ENCODE results near the gene TAS1R3.

The TAS1R3 gene

DNA sequence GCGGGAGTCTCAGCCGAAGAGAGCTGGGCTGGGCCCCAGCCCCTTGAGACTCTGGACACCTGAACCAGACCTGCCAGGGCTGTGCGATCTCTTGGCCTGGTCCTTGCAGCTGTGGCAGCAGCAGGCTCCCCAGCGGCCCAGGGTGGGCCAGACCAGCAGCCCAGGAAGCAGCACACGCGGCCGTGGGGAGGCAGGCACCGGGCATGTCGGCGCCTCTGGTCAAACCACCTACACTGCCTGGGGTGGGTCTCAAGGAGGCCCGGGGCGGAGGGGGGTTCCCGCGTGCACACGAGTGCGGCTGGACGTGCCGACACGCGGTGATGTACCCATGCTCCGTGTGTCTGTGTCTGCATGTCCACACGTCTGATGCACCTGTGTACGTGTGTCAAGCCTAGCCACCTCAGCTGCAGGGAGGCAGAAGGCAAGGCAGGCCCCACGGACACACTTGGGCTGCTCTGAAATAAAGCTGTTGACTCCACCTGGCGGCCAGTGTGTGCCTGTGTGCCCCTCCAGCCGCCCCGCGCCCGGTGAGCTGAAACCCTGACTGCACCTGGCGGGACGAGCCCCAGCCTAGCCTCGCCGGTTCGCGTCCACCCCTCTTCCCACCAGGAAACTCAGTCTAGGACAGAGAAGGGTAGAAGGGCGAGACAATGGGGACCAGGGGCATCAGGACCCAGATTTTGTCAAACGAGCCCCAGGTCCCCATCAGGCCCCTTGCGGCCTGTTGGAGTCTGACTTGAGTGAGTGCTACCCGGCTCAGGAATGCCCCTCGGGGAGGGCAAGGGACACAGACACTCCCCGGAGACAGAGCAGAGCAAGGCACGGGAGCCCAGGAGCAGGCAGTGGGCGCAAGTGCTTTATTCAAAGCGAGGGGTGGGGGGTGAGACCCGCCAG lies 39.3 kb upstream of the TAS1R3 start:
- peaks cover 2% of the 10 kb centered on the region for H3K27me3 Mint-ChIP-seq
- peak overlapping the region; percentile 41 for H3K27ac Mint-ChIP-seq
- ATAC-seq (ENCODE audit: low read depth) = peak; percentile 95
- peaks cover 11% of the 10 kb centered on the region for H3K4me1 Mint-ChIP-seq
- peak; percentile 70 to 73 for DNase-seq (ENCODE audit: low spot score in 2 of 2)
- H3K9me3 Mint-ChIP-seq = no peaks in the 10 kb centered on the region
- no peak overlapping the region for H3K4me3 Mint-ChIP-seq
- peaks cover 1% of the 10 kb centered on the region for H3K36me3 Mint-ChIP-seq

DNA sequence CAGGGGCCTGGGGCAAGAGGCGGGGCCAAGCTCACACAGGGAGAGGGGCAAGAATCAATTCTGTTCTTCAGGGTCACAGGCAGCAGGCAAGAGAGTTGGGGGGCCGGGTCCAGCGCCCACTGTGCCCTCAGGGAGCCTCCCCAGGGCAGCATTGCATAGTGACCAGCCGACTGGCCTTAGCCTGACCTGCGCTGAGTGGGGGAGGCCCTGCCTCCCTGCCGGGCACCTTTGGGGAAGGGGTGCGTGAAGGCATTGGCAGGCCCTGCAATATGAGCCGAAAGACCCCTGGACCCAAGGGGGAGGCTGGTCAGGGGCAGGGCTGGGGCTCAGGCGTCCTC lies 38.7 kb upstream of the TAS1R3 start:
- DNase-seq (ENCODE audit: low spot score in 2 of 2) (no peak), ATAC-seq (ENCODE audit: low read depth) (no peak)
- H3K27me3 Mint-ChIP-seq = peaks cover 2% of the 10 kb centered on the region
- H3K9me3 Mint-ChIP-seq = no peaks in the 10 kb centered on the region
- H3K27ac Mint-ChIP-seq = no peak overlapping the region
- no peak overlapping the region for H3K4me3 Mint-ChIP-seq
- peaks cover 11% of the 10 kb centered on the region for H3K4me1 Mint-ChIP-seq
- H3K36me3 Mint-ChIP-seq = peaks cover 1% of the 10 kb centered on the region

DNA sequence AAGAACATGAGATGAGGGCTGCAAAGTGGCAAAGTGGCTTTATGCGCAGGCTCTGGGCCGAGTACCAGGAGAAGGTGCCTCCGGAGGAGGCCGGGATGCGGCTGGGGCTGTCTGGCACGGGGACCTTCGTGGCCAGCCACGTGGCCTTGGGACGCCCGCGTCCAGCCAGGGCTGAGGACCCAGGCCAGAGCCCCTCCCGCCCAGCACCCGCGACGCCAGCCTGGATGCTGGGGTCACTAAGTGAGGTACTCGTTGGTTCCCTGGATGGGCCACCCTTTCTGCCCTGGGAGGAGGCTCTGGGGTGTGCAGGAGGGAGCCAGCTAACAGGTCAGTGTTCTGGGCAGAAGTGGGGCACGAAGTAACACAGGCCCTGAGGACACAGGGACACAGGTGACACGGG lies 38.2 kb upstream of the TAS1R3 start:
- no peaks in the 10 kb centered on the region for H3K9me3 Mint-ChIP-seq

DNA sequence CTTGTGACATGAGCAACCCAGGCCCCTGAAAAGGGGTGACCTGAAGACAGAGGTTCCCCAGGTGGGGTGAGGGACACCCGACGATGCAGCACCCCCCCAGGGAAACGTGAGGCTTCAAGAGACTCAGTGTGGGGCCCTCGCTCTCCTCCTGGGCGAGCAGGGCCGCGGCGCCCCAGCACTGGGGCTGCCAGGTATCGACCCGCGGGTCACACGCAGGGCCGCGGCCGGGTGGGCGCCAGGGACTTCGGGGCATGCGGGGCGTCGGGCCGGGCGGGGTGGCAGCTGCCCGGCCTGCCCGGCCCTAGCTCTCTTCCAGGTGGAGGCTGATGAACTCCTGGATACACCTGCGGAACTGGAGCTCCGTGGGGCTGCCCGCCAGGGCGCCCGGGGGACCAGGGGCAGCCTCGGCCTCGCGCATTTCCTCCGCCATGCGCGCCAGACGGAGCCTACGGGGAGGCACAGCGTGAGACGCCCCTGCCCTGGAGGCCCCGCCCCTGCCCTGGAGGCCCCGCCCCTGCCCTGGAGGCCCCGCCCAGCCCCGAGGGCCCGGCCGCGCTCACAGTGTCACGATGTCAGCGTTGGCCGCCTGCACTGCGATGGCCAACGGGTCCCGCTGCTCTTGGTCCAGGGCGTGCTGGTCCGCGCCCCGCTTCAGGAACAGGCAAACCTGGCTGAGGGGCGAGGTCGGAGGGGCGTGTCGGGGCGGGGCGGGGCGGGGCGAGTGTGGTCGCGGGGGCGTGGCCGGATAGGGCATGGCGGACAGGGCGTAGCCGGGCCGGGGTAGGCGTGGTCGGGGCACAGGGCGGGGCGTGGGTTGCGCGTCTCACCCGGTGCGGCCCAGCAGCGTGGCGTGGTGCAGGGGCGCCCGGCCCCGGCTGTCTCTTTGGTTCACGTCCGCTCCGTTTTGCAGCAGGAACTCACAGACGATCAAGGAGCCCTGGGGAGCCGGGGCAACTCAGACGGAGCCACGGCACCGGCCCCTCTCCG lies 37.5 kb upstream of the TAS1R3 start:
- no peak for DNase-seq (ENCODE audit: low spot score in 2 of 2)
- no peak for ATAC-seq (ENCODE audit: low read depth)
- Mint-ChIP-seq H3K27me3 (peaks cover 2% of the 10 kb centered on the region), H3K36me3 (peaks cover 1% of the 10 kb centered on the region), H3K4me3 (no peak overlapping the region), H3K27ac (no peak overlapping the region), H3K9me3 (no peaks in the 10 kb centered on the region), H3K4me1 (peaks cover 11% of the 10 kb centered on the region)

More for the DNA sequence above, 38.2 kb upstream of the TAS1R3 start:
- Mint-ChIP-seq H3K36me3 (peaks cover 1% of the 10 kb centered on the region), H3K4me1 (peaks cover 11% of the 10 kb centered on the region), H3K27me3 (peaks cover 2% of the 10 kb centered on the region), H3K4me3 (no peak overlapping the region), H3K27ac (no peak overlapping the region)
- ATAC-seq (ENCODE audit: low read depth) = no peak
- DNase-seq (ENCODE audit: low spot score in 2 of 2) = no peak

DNA sequence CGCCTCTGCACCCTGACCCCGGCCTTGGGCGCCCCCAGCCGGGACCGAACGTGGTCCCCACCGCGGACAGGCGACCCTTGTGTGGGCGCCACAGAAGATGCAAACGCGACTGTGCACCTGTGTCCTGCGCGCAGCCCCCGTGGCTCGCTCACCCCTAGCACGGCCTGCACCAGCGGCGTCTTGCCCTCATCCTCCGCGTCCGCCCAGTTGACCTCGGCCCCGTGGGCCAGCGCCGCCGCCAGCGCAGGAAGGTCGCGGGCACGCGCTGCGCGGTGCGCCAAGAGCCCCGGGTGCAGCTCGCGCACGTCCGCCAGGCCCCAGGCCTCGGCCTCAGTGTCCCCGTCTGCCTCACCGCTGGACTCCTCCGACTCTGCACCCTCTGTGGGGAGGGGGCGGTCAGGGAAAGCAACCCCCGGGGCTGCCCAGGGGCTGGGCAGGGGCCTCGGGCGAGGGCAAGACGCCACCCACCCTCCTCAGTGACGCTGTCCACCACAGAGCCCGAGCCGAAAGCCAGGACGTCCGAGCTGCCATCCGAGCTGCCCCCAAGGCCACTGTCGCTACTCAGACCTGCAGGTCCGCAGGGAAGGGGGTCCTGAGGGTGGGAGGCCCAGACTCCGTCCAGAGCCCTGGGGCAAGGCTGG lies 36.7 kb upstream of the TAS1R3 start:
- no peak overlapping the region for H3K4me3 Mint-ChIP-seq
- no peak for ATAC-seq (ENCODE audit: low read depth)
- peaks cover 2% of the 10 kb centered on the region for H3K27me3 Mint-ChIP-seq

DNA sequence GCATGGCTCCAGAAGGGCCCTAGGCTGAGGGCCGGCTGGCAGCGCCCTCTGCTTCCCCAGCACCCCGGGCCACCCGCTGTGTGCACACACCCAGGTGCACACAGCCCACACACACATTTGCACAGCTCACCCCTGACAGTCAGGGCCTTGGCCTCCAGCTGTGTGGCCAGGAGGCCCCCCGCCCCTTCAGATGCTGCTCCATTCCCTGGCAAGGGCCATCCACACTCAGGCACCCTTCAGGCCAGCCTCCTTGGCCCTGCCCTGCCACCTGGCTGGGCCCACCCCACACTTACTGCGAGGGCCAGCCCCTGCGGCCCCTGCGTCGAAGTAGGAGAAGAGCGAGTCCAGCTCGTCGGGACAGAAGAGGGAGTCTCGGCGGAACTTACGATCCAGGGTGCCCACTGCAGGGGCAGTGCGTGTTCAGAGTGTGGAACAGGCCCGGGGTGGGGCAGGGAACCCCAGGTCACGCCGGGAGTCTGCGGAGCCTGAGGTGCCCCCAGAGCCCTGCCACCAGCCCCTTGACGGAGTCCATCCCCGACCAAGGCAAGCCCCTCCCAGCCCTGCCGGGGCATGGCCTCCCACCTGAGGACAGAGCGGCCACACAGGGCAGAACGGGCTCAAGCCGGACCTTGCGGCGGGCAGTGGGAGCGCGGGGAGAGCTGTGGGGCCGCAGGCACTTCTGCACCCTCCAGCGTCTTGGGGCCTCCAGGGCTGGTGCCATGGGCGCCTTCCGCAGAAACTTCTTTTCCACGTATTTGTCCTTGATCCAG lies 35.7 kb upstream of the TAS1R3 start:
- DNase-seq (ENCODE audit: low spot score in 2 of 2) = no peak
- H3K27ac Mint-ChIP-seq = no peak overlapping the region
- ATAC-seq (ENCODE audit: low read depth) = no peak
- H3K9me3 Mint-ChIP-seq = no peaks in the 10 kb centered on the region
- H3K27me3 Mint-ChIP-seq = no peaks in the 10 kb centered on the region
- no peak overlapping the region for H3K4me3 Mint-ChIP-seq
- H3K36me3 Mint-ChIP-seq = peaks cover 1% of the 10 kb centered on the region
- peaks cover 8% of the 10 kb centered on the region for H3K4me1 Mint-ChIP-seq

More for the DNA sequence above, 36.7 kb upstream of the TAS1R3 start:
- H3K4me1 Mint-ChIP-seq = peaks cover 11% of the 10 kb centered on the region
- H3K9me3 Mint-ChIP-seq = no peaks in the 10 kb centered on the region
- peaks cover 1% of the 10 kb centered on the region for H3K36me3 Mint-ChIP-seq
- DNase-seq (ENCODE audit: low spot score in 2 of 2) = no peak
- H3K27ac Mint-ChIP-seq = no peak overlapping the region

DNA sequence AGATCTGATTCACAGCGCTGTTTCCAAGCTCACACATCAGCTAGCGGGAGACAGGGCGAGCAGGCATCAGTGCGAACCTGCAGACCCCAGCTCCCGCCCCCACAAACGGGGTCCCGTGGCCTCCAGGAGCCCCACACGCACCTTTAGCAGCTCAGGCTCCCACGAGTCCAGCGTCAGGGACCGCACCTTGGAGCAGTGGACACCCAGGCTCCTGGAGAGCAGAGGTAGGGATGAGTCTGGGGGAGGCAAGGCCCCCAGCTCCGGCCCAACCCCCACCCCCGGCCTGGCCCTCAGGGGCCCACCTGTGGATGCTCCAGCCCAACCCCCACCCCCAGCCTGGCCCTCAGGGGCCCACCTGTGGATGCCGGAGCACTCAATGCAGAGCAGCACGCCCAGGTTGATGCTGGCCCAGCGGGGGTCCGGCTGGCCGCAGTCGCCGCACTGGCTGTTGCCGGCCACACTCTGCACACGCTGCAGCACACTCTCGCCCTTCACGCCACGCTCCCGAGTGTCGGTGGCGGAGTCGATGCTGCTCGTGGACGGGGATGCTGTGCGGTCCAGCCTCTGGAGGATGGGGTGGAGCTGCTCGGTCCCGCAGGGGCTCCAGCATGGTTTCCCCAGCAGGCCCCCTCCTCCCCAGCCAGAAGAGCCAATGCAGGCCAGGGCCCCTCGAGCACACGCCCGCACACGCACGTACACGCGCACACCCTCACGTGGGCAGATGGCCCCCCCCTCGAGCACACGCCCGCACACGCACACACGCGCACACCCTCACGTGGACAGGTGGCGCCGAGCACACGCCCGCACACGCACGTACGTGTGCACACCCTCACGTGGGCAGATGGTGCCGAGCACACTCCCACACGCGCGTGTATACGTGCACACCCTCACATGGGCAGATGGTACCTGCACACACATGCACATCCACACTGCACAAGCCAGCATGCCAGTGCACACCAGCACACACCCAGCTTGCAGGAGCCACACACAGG lies 34.7 kb upstream of the TAS1R3 start:
- Mint-ChIP-seq H3K36me3 (peaks cover 1% of the 10 kb centered on the region), H3K27me3 (no peaks in the 10 kb centered on the region), H3K9me3 (no peaks in the 10 kb centered on the region), H3K4me1 (peaks cover 6% of the 10 kb centered on the region), H3K27ac (no peak overlapping the region), H3K4me3 (no peak overlapping the region)
- ATAC-seq (ENCODE audit: low read depth) (no peak), DNase-seq (ENCODE audit: low spot score in 2 of 2) (no peak)

DNA sequence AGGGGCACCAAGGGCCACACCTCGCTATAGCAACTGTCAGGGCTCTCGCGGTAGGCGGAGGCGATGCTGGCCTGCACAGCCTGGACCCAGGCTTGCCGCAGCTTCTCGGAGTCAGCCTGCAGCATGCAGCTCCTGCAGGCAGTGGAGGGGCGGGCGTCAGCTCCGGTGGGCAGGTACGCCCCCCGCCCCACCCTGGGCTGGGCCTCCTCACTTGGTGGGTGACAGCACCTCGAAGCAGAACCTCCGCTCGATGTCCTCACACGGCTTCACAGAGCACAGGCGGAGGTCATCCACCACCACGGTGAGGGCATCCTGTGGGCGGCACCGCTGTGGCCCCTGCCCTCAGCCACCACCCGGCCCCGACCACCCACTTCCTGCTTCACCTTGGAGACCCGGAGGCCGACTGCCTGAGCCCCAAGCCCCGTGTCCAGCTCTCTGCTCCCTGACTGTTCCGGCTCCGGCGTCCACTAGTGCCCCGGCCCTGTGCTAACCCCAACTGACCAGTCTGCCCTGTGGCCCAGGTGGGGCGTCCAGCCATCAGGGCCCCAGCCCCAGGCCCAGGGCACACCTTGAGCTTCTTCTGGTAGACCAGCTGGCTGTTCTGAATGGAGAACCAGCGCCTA lies 33.2 kb upstream of the TAS1R3 start:
- H3K27me3 Mint-ChIP-seq = no peaks in the 10 kb centered on the region
- H3K36me3 Mint-ChIP-seq = peaks cover 1% of the 10 kb centered on the region
- no peaks in the 10 kb centered on the region for H3K4me1 Mint-ChIP-seq
- H3K4me3 Mint-ChIP-seq = no peak overlapping the region
- no peak for ATAC-seq (ENCODE audit: low read depth)
- no peak for DNase-seq (ENCODE audit: low spot score in 2 of 2)
- H3K9me3 Mint-ChIP-seq = no peaks in the 10 kb centered on the region
- no peak overlapping the region for H3K27ac Mint-ChIP-seq

DNA sequence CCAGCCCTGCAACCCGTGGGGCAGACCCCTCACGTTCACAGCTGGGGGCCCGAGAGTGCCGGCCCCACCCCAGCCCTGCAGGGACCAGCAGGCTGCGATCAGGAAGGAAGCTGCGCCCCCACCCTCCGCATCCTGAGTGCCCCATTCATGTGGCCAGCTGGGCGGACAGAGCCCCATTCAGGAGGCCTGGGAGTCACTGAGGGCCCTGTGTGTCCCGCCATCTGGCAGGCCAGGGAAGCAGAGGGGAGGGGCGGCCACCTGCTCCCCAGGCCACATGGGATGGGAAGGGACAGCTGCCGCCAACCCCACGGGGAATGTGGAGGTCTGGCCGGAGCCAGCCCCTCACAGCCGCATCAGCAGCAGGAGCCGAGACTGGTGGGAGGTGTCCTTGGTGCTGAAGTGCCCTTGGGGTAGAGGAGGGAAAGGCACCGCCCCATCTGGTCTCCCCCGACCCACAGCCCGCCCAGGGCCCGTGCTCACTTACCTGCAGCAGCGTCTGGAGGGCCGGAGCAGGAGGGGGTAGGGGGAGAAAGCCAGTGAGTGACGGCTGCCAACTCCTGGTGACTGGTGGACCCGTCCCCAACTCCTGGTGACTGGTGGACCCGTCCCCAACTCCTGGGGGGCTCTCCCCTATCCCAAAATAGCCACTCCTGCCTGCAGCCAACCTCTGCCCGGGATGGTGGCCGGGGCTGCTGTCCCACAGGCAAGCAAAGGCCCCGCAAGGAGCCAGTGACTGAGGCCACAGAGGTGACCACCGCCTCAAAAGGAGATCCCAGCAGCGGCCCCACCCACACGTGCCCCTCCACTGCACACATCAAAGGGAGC lies 32.0 kb upstream of the TAS1R3 start:
- no peaks in the 10 kb centered on the region for H3K27me3 Mint-ChIP-seq
- no peaks in the 10 kb centered on the region for H3K36me3 Mint-ChIP-seq
- H3K4me1 Mint-ChIP-seq = no peaks in the 10 kb centered on the region
- no peak overlapping the region for H3K27ac Mint-ChIP-seq
- H3K4me3 Mint-ChIP-seq = no peak overlapping the region
- H3K9me3 Mint-ChIP-seq = no peaks in the 10 kb centered on the region
- no peak for ATAC-seq (ENCODE audit: low read depth)
- DNase-seq (ENCODE audit: low spot score in 2 of 2) = no peak

DNA sequence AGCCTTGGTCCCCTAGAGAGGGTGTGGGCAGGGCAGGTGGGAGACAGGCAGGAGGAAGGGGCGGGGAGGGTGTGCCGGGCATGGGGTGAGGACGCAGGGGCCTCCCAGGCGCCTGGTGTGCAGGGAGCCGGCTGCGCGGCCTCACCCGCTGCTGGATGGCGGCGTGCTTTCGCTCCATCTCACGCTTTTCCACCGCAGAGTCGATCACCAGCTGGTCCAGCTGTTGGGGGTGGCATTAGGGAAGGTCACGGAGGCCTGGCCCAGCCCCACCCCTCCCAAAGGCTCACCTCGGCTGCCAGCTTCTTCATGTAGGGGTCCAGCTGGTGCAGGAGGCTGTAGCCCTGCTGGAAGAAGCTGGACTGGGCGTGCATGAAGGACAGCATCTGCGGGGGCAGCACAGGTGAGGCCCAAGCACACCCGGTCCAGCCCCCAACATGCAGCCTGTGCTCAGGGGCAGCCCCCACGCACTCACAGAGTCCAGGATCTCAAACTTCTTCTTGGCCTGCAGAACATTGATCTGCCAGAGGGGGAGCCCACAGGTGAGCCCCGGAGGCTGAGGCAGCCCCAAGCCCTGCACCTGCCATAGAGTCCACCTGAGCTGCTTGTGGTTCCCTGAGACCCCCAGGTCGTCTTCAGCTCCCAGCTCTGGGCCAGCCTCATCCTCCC lies 31.3 kb upstream of the TAS1R3 start:
- Mint-ChIP-seq H3K4me3 (no peak overlapping the region), H3K27me3 (no peaks in the 10 kb centered on the region), H3K27ac (no peak overlapping the region), H3K36me3 (no peaks in the 10 kb centered on the region), H3K4me1 (peaks cover 5% of the 10 kb centered on the region), H3K9me3 (no peaks in the 10 kb centered on the region)
- ATAC-seq (ENCODE audit: low read depth) (peak; percentile 86), DNase-seq (ENCODE audit: low spot score in 2 of 2) (no peak)

DNA sequence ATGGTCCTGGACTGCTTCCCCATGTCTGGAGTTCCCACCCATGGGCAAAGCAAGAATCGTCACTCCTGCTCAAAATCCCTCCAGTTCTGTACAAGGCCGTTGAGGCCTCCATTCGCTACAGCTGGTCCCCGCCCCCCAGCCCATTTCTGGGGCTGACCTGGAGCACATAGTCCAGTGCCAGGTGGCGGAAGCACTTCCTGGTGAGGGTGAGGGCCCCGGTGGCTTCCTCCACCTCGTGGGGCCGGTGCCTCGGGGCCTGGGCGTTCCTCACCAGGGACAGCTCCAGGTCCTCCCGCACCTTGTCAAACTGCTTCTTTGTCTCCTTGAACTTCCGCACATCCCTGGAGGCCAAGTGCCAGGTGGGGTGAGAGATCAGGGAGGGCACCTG lies 30.7 kb upstream of the TAS1R3 start:
- ATAC-seq (ENCODE audit: low read depth) = no peak
- H3K27ac Mint-ChIP-seq = no peak overlapping the region
- H3K27me3 Mint-ChIP-seq = no peaks in the 10 kb centered on the region

More for the DNA sequence above, 30.7 kb upstream of the TAS1R3 start:
- no peak for DNase-seq (ENCODE audit: low spot score in 2 of 2)
- Mint-ChIP-seq H3K4me1 (peaks cover 5% of the 10 kb centered on the region), H3K4me3 (no peak overlapping the region), H3K9me3 (no peaks in the 10 kb centered on the region), H3K36me3 (no peaks in the 10 kb centered on the region)

Measured in memory B cell (primary cell).